ENCODE results near the gene SUMO3.
A peak's percentile ranks its signal among the peaks of the same experiment; 100 is the strongest.

SUMO3 gene

GRCh38 chr21:44829507-44830092 lies 11.7 kb upstream of the SUMO3 start:
- H3K4me3 ChIP-seq (ENCODE audit: low read depth, low read length): no peak overlapping the region
- DNase-seq: no peak
- H3K27me3 ChIP-seq (replicated peaks): no peaks in the 10 kb centered on the region
- in situ Hi-C loops (cut with HindIII; ENCODE audit: low pct_ligation_motif_present, low sequenced_read_pairs): no loop called here
- no peak for TF ChIP-seq CTCF (IDR thresholded peaks at IDR 0.05; ENCODE audit: low read depth, low read length, missing control alignments)
- no peak overlapping the region for H3K27ac ChIP-seq
- no peaks in the 10 kb centered on the region for H3K36me3 ChIP-seq (replicated peaks)

GRCh38 chr21:44828362-44829056 lies 10.6 kb upstream of the SUMO3 start:
- Histone ChIP-seq H3K36me3 (replicated peaks) (no peaks in the 10 kb centered on the region), H3K27me3 (replicated peaks) (no peaks in the 10 kb centered on the region), H3K4me3 (ENCODE audit: low read depth, low read length) (no peak overlapping the region), H3K27ac (no peak overlapping the region)
- TF ChIP-seq CTCF (IDR thresholded peaks at IDR 0.05; ENCODE audit: low read depth, low read length, missing control alignments): no peak
- no peak for DNase-seq
- in situ Hi-C loops (cut with HindIII; ENCODE audit: low pct_ligation_motif_present, low sequenced_read_pairs): no loop called here

- Histone ChIP-seq H3K27ac (no peak overlapping the region), H3K27me3 (replicated peaks) (no peaks in the 10 kb centered on the region), H3K36me3 (replicated peaks) (no peaks in the 10 kb centered on the region), H3K4me3 (ENCODE audit: low read depth, low read length) (no peak overlapping the region)
- no peak for DNase-seq
- TF ChIP-seq CTCF (IDR thresholded peaks at IDR 0.05; ENCODE audit: low read depth, low read length, missing control alignments): no peak
- in situ Hi-C loops (cut with HindIII; ENCODE audit: low pct_ligation_motif_present, low sequenced_read_pairs): no loop called here
Observed at GRCh38 chr21:44823179-44823660, 5.4 kb upstream of the SUMO3 start.

GRCh38 chr21:44822484-44823178 lies 4.8 kb upstream of the SUMO3 start:
- TF ChIP-seq CTCF (IDR thresholded peaks at IDR 0.05; ENCODE audit: low read depth, low read length, missing control alignments): no peak
- in situ Hi-C loops (cut with HindIII; ENCODE audit: low pct_ligation_motif_present, low sequenced_read_pairs): no loop called here
- no peak for DNase-seq
- H3K27ac ChIP-seq: no peak overlapping the region
- no peak overlapping the region for H3K4me3 ChIP-seq (ENCODE audit: low read depth, low read length)
- no peaks in the 10 kb centered on the region for H3K36me3 ChIP-seq (replicated peaks)
- no peaks in the 10 kb centered on the region for H3K27me3 ChIP-seq (replicated peaks)

- Histone ChIP-seq H3K27me3 (replicated peaks) (no peaks in the 10 kb centered on the region), H3K4me3 (ENCODE audit: low read depth, low read length) (no peak overlapping the region), H3K36me3 (replicated peaks) (no peaks in the 10 kb centered on the region), H3K27ac (no peak overlapping the region)
- peak; percentile 22 for DNase-seq
- no peak for TF ChIP-seq CTCF (IDR thresholded peaks at IDR 0.05; ENCODE audit: low read depth, low read length, missing control alignments)
- in situ Hi-C loops (cut with HindIII; ENCODE audit: low pct_ligation_motif_present, low sequenced_read_pairs): no loop called here
Observed at GRCh38 chr21:44820851-44821250, 3.0 kb upstream of the SUMO3 start.
